Endothelial cell of umbilical vein (primary cell): ENCODE results near the gene NLRP4. TPM values are rescaled to one million over a fixed set of nuclear protein-coding genes. Genes with fewer than 3 reads are reported as not detected.

ENCODE experiments used
- BruUV-seq: library from RNA; stranded (reverse); fragments of 400-500 nt; replicated peaks from 2 replicates; lab custom pipeline; 2021; lab: Mats Ljungman, UMichigan
- CTCF ChIA-PET: fragments of 300-600, 350-600 bp; sonication (Branson Sonifier 250); formaldehyde crosslinking; loops from one replicate; lab custom pipeline; 2021; ENCODE audit warnings: antibody characterized with exemption, inconsistent platforms; lab: Charles Lee
- POLR2A ChIA-PET: fragments of 300-600, 350-600 bp; sonication (Branson Sonifier 250); formaldehyde crosslinking; loops from one replicate; lab custom pipeline; 2021; ENCODE audit warnings: antibody characterized with exemption, inconsistent platforms; lab: Charles Lee
- DNase-seq: peaks from one replicate; pipeline ENCODE4 v3.0.0-alpha.2; 2011; ENCODE audit warnings: low read depth, low spot score
- FAIRE-seq: peaks from 2 replicates; lab custom pipeline; 2011; peaks lifted over from hg19 to GRCh38; lab: Jason Lieb, UNC
- H2AFZ ChIP-seq: 2 replicates; pipeline ENCODE4 v1.6.0; 2012; ENCODE audit warnings: low read depth, low read length, control low read depth, inconsistent platforms
- H3K27ac ChIP-seq: 2 replicates; pipeline ENCODE4 v1.5.1; 2011; ENCODE audit warnings: low read depth, mild to moderate bottlenecking, control low read depth, low read length, moderate library complexity; ENCODE audit not compliant: insufficient read depth
- H3K27me3 ChIP-seq, 2 experiments: 2 replicates each; pipeline versions ENCODE4 v1.6.0 to v1.6.1; 2011; ENCODE audit warnings: low read length in 2 of 2, mixed read lengths in 1 of 2; ENCODE audit not compliant: control insufficient read depth in 2 of 2, insufficient read depth in 2 of 2
- H3K36me3 ChIP-seq, 2 experiments: 2 replicates in 1 of 2; 3 replicates in 1 of 2; pipeline ENCODE4 v1.5.1; 2011; ENCODE audit warnings: low read length in 2 of 2, mild to moderate bottlenecking in 1 of 2, moderate library complexity in 1 of 2; ENCODE audit not compliant: control insufficient read depth in 2 of 2, insufficient read depth in 2 of 2; ENCODE audit errors: extremely low read depth in 1 of 2
- H3K4me1 ChIP-seq: 3 replicates; pipeline ENCODE4 v1.5.1; 2011; ENCODE audit warnings: mild to moderate bottlenecking, low read length; ENCODE audit not compliant: control insufficient read depth, insufficient read depth; ENCODE audit errors: extremely low read depth
- H3K4me2 ChIP-seq: 2 replicates; pipeline ENCODE4 v1.6.1; 2011; ENCODE audit warnings: low read length, control low read depth, mixed read lengths; ENCODE audit not compliant: insufficient read depth
- H3K4me3 ChIP-seq, 3 experiments: fragments of 200-600 bp in 1 of 3; sonication (generic), shearing (Covaris generic) in 1 of 3; replicated peaks in 1 of 3; 2 replicates each; pipeline ENCODE4 v1.5.1; 2011 to 2016; ENCODE audit warnings: control low read depth in 3 of 3, low read length in 3 of 3, mild to moderate bottlenecking in 2 of 3, inconsistent platforms in 1 of 3, low read depth in 1 of 3, moderate library complexity in 1 of 3; ENCODE audit not compliant: insufficient read depth in 1 of 3
- H3K79me2 ChIP-seq: 2 replicates; pipeline ENCODE4 v1.6.0; 2012; ENCODE audit warnings: low read length, inconsistent platforms; ENCODE audit not compliant: control insufficient read depth, insufficient read depth
- H3K9ac ChIP-seq: replicated peaks from 2 replicates; pipeline ENCODE3; 2011; ENCODE audit warnings: low read length, control low read depth; ENCODE audit not compliant: insufficient read depth; ENCODE audit errors: extremely low read depth
- H3K9me1 ChIP-seq: replicated peaks from 3 replicates; pipeline ENCODE4 v1.6.0; 2011; ENCODE audit warnings: mild to moderate bottlenecking, low read length; ENCODE audit not compliant: control insufficient read depth, insufficient read depth; ENCODE audit errors: extremely low read depth
- H3K9me3 ChIP-seq: replicated peaks from 2 replicates; pipeline ENCODE4 v1.5.1; 2012; ENCODE audit warnings: low read length, inconsistent platforms; ENCODE audit not compliant: control insufficient read depth, insufficient read depth
- H4K20me1 ChIP-seq: replicated peaks from 2 replicates; pipeline ENCODE3; 2011; ENCODE audit warnings: mild to moderate bottlenecking, low read length; ENCODE audit not compliant: control insufficient read depth, insufficient read depth; ENCODE audit errors: extremely low read depth
- EZH2 ChIP-seq: IDR thresholded peaks from 2 replicates; pipeline ENCODE4 v1.6.1; 2012; ENCODE audit warnings: borderline replicate concordance, low read depth, mild to moderate bottlenecking, moderate library complexity, low read length, inconsistent platforms; ENCODE audit not compliant: severe bottlenecking
- FOS ChIP-seq: IDR thresholded peaks from 2 replicates; pipeline ENCODE4 v1.6.1; 2011; ENCODE audit warnings: mild to moderate bottlenecking, low read length, moderate library complexity, borderline replicate concordance; ENCODE audit not compliant: insufficient read depth
- GATA2 ChIP-seq: IDR thresholded peaks from 2 replicates; pipeline ENCODE4 v1.7.0; 2011; ENCODE audit warnings: low read depth, mild to moderate bottlenecking, moderate library complexity, mixed read lengths, low read length; ENCODE audit not compliant: insufficient read length, insufficient read depth
- JUN ChIP-seq: IDR thresholded peaks from 2 replicates; pipeline ENCODE4 v1.6.1; 2011; ENCODE audit warnings: borderline replicate concordance, low read depth; ENCODE audit not compliant: insufficient read length, insufficient read depth
- MYC ChIP-seq: IDR thresholded peaks from one replicate; pipeline ENCODE4 v1.6.1; 2011; ENCODE audit warnings: mild to moderate bottlenecking, low read depth, low read length
- POLR2A ChIP-seq: IDR thresholded peaks from 2 replicates; pipeline ENCODE4 v1.6.1; 2012; ENCODE audit warnings: low read depth, mild to moderate bottlenecking, control low read depth, low read length
- POLR2AphosphoS5 ChIP-seq: IDR thresholded peaks from 2 replicates; pipeline ENCODE4 v1.6.1; 2012; ENCODE audit warnings: low read depth, mild to moderate bottlenecking, control low read depth, low read length, moderate library complexity; ENCODE audit not compliant: insufficient read depth
- dilution Hi-C: fragments of 300-500 bp; cut with MboI; formaldehyde crosslinking; loops from one replicate; pipeline ENCODE4 v1.15.0; 2019; ENCODE audit warnings: low sequenced_read_pairs; ENCODE audit not compliant: extremely low pct_ligation_motif_present
- intact Hi-C: fragments of 100-400 bp; cut with micrococcal nuclease; formaldehyde crosslinking; loops from one replicate; pipeline ENCODE4 v1.10.0; 2022
- polyA plus RNA-seq, 4 experiments: library from polyadenylated mRNA; depleted of rRNA in 3 of 4; stranded (reverse) in 3 of 4; unstranded in 1 of 4; fragments of >200 nt; gene quantifications; 2 replicates each; pipeline versions ENCODE4 v1.2.1 to v1.2.3, GENCODE V29; 2011 to 2012; ENCODE audit warnings: missing spikeins in 1 of 4
- total RNA-seq: library from RNA; stranded (reverse); gene quantifications from 2 replicates; pipeline ENCODE4 v1.2.3, GENCODE V29; 2021
- TF ChIP-seq, protein P1 (sequence below): IDR thresholded peaks from 2 replicates; pipeline ENCODE4 v1.6.1; 2011; ENCODE audit not compliant: insufficient read depth, insufficient read length
- TF ChIP-seq, protein P2 (sequence below), 2 donors: IDR thresholded peaks; 1 replicate in 1 of 2; 2 replicates in 1 of 2; pipeline ENCODE4 v1.5.1; 2011; ENCODE audit warnings: low read length in 2 of 2, mild to moderate bottlenecking in 2 of 2, moderate library complexity in 2 of 2, control low read depth in 1 of 2, inconsistent platforms in 1 of 2, low read depth in 1 of 2; ENCODE audit not compliant: insufficient read depth in 1 of 2; ENCODE audit errors: extremely low read depth in 1 of 2

The NLRP4 gene
- total and polyA plus RNA-seq, 2 donors (not counting 3 experiments of a cell fraction or from before 2014, with no cell fraction given), result not detected

DNA sequence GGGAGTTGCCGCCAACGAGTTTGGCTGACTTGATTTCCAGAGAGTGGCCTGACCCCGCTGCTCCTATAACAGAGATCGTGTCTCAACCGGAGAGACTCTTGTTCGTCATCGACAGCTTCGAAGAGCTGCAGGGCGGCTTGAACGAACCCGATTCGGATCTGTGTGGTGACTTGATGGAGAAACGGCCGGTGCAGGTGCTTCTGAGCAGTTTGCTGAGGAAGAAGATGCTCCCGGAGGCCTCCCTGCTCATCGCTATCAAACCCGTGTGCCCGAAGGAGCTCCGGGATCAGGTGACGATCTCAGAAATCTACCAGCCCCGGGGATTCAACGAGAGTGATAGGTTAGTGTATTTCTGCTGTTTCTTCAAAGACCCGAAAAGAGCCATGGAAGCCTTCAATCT, 21.6 kb downstream of the NLRP4 start:
- H3K9me3 ChIP-seq, result peaks cover under 1% of the 10 kb centered on the region

More for the DNA sequence above, 21.6 kb downstream of the NLRP4 start:
- no peak overlapping the region for H3K27ac ChIP-seq
- dilution Hi-C loops, result no loop called here
- no peak for TF ChIP-seq POLR2AphosphoS5
- TF ChIP-seq FOS, result no peak
- TF ChIP-seq EZH2, result no peak
- no peak for TF ChIP-seq GATA2
- TF ChIP-seq POLR2A, result no peak
- TF ChIP-seq MYC, result no peak
- TF ChIP-seq, protein P1, sequence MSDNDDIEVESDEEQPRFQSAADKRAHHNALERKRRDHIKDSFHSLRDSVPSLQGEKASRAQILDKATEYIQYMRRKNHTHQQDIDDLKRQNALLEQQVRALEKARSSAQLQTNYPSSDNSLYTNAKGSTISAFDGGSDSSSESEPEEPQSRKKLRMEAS, result no peak
- TF ChIP-seq, protein P2, sequence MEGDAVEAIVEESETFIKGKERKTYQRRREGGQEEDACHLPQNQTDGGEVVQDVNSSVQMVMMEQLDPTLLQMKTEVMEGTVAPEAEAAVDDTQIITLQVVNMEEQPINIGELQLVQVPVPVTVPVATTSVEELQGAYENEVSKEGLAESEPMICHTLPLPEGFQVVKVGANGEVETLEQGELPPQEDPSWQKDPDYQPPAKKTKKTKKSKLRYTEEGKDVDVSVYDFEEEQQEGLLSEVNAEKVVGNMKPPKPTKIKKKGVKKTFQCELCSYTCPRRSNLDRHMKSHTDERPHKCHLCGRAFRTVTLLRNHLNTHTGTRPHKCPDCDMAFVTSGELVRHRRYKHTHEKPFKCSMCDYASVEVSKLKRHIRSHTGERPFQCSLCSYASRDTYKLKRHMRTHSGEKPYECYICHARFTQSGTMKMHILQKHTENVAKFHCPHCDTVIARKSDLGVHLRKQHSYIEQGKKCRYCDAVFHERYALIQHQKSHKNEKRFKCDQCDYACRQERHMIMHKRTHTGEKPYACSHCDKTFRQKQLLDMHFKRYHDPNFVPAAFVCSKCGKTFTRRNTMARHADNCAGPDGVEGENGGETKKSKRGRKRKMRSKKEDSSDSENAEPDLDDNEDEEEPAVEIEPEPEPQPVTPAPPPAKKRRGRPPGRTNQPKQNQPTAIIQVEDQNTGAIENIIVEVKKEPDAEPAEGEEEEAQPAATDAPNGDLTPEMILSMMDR (IDR thresholded peaks at IDR 0.05; ENCODE audit: extremely low read depth in 1 of 2, insufficient read depth in 1 of 2, low read depth in 1 of 2, low read length in 2 of 2), result no peak
- TF ChIP-seq JUN, result no peak
- DNase-seq (no peak), FAIRE-seq (no peak)
- no peak overlapping the region for H2AFZ ChIP-seq
- H3K9me1 ChIP-seq, result no peaks in the 10 kb centered on the region
- H3K36me3 ChIP-seq, result no peaks in the 10 kb centered on the region
- no peak overlapping the region for H3K4me2 ChIP-seq
- no TSS peak for BruUV-seq
- no peaks in the 10 kb centered on the region for H3K27me3 ChIP-seq
- H3K9ac ChIP-seq, result no peak overlapping the region
- no peak overlapping the region for H3K4me3 ChIP-seq
- ChIA-PET CTCF (no interaction called here), POLR2A (no interaction called here)
- no peaks in the 10 kb centered on the region for H3K4me1 ChIP-seq
- intact Hi-C loops, result no loop called here
- no peaks in the 10 kb centered on the region for H3K79me2 ChIP-seq
- H4K20me1 ChIP-seq, result no peaks in the 10 kb centered on the region
